ENCODE measurements around the gene SLC34A1.

DNA sequence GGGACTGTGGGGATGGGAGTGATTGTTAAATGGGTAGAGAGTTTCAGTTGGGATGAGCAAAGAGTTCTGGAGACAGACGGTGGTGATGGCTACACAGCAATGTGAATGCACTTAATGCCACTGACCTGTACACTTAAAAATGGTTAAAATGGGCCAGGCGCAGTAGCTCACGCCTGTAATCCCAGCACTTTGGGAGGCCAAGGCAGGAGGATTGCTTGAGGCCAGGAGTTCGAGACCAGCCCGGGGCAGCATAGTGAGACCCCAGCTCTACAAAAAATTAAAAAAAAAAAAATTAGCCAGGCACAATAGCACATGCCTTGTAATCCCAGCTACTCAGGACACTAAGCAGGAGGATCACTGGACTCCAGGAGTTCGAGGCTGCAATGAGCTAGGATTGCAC is 40.5 kb upstream of the SLC34A1 start:
- TF ChIP-seq, protein P1, sequence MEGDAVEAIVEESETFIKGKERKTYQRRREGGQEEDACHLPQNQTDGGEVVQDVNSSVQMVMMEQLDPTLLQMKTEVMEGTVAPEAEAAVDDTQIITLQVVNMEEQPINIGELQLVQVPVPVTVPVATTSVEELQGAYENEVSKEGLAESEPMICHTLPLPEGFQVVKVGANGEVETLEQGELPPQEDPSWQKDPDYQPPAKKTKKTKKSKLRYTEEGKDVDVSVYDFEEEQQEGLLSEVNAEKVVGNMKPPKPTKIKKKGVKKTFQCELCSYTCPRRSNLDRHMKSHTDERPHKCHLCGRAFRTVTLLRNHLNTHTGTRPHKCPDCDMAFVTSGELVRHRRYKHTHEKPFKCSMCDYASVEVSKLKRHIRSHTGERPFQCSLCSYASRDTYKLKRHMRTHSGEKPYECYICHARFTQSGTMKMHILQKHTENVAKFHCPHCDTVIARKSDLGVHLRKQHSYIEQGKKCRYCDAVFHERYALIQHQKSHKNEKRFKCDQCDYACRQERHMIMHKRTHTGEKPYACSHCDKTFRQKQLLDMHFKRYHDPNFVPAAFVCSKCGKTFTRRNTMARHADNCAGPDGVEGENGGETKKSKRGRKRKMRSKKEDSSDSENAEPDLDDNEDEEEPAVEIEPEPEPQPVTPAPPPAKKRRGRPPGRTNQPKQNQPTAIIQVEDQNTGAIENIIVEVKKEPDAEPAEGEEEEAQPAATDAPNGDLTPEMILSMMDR (IDR thresholded peaks at IDR 0.05; ENCODE audit: low read depth, low read length, missing input control) = no peak
- TF ChIP-seq RXRA (IDR thresholded peaks at IDR 0.05) (no peak), TAF1 (conservative IDR thresholded peaks at IDR 0.05) (no peak), GABPA (IDR thresholded peaks at IDR 0.05 in 1 of 2, conservative IDR thresholded peaks at IDR 0.05 in 1 of 2) (no peak), YY1 (IDR thresholded peaks at IDR 0.05) (no peak), SP1 (IDR thresholded peaks at IDR 0.05) (no peak), FOXA1 (IDR thresholded peaks at IDR 0.05) (no peak)
- TF ChIP-seq, protein P2, sequence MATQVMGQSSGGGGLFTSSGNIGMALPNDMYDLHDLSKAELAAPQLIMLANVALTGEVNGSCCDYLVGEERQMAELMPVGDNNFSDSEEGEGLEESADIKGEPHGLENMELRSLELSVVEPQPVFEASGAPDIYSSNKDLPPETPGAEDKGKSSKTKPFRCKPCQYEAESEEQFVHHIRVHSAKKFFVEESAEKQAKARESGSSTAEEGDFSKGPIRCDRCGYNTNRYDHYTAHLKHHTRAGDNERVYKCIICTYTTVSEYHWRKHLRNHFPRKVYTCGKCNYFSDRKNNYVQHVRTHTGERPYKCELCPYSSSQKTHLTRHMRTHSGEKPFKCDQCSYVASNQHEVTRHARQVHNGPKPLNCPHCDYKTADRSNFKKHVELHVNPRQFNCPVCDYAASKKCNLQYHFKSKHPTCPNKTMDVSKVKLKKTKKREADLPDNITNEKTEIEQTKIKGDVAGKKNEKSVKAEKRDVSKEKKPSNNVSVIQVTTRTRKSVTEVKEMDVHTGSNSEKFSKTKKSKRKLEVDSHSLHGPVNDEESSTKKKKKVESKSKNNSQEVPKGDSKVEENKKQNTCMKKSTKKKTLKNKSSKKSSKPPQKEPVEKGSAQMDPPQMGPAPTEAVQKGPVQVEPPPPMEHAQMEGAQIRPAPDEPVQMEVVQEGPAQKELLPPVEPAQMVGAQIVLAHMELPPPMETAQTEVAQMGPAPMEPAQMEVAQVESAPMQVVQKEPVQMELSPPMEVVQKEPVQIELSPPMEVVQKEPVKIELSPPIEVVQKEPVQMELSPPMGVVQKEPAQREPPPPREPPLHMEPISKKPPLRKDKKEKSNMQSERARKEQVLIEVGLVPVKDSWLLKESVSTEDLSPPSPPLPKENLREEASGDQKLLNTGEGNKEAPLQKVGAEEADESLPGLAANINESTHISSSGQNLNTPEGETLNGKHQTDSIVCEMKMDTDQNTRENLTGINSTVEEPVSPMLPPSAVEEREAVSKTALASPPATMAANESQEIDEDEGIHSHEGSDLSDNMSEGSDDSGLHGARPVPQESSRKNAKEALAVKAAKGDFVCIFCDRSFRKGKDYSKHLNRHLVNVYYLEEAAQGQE (IDR thresholded peaks at IDR 0.05) = no peak
- TF ChIP-seq, protein P3, sequence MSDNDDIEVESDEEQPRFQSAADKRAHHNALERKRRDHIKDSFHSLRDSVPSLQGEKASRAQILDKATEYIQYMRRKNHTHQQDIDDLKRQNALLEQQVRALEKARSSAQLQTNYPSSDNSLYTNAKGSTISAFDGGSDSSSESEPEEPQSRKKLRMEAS (IDR thresholded peaks at IDR 0.05) = no peak
